ENCODE measurements around the gene CACNB2.

- TF ChIP-seq CTCF (IDR thresholded peaks at IDR 0.05) (no peak), POLR2A (IDR thresholded peaks at IDR 0.05) (no peak)
These were observed 86.1 kb downstream of the CACNB2 start for GRCh38 chr10:18226336-18226735.

Measured in adrenal gland (tissue), 5 donors.